Measurements from ENCODE around the gene VRK1. TPM values are rescaled to one million over a fixed set of nuclear protein-coding genes. Genes with fewer than 3 reads are reported as not detected.

VRK1 gene
- total RNA-seq, 1 donor from 2014 or later: 126 TPM

DNA sequence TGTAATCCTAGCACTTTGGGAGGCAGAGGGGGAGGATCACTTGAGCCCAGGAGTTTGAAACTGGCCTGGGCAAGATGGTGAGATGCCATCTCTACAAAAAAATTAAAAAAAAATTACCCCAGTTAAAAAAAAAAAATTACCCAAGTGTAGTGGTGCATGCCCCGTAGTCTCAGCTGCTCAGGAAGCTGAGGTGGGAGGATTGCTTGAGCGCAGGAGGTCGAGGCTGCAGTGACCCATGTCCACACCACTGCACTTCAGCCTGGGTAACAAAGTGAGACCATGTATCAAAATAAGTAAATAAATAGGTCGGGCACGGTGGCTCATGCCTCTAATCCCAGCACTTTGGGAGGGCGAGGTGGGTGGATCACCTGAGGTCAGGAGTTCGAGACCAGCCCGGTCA is 128.8 kb downstream of the VRK1 start:
- DNase-seq (ENCODE audit: low spot score): no peak
- H3K79me2 ChIP-seq (ENCODE audit: low read depth): no peaks in the 10 kb centered on the region
- H2AFZ ChIP-seq (replicated peaks): no peak overlapping the region
- Mint-ChIP-seq H3K4me1 (peaks cover 8% of the 10 kb centered on the region), H3K27ac (no peak overlapping the region), H3K4me3 (no peak overlapping the region), H3K36me3 (peaks cover 6% of the 10 kb centered on the region), H3K27me3 (ENCODE audit: insufficient read depth, low read depth) (peaks cover 2% of the 10 kb centered on the region), H3K9me3 (peaks cover 15% of the 10 kb centered on the region)
- TF ChIP-seq, protein P1, sequence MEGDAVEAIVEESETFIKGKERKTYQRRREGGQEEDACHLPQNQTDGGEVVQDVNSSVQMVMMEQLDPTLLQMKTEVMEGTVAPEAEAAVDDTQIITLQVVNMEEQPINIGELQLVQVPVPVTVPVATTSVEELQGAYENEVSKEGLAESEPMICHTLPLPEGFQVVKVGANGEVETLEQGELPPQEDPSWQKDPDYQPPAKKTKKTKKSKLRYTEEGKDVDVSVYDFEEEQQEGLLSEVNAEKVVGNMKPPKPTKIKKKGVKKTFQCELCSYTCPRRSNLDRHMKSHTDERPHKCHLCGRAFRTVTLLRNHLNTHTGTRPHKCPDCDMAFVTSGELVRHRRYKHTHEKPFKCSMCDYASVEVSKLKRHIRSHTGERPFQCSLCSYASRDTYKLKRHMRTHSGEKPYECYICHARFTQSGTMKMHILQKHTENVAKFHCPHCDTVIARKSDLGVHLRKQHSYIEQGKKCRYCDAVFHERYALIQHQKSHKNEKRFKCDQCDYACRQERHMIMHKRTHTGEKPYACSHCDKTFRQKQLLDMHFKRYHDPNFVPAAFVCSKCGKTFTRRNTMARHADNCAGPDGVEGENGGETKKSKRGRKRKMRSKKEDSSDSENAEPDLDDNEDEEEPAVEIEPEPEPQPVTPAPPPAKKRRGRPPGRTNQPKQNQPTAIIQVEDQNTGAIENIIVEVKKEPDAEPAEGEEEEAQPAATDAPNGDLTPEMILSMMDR (IDR thresholded peaks at IDR 0.05): no peak
- TF ChIP-seq EZH2phosphoT487 (IDR thresholded peaks at IDR 0.05) (no peak), EZH2 (IDR thresholded peaks at IDR 0.05) (no peak)
- H3K4me2 ChIP-seq: no peak overlapping the region
- no peaks in the 10 kb centered on the region for H4K20me1 ChIP-seq (ENCODE audit: low read depth)
- no peaks in the 10 kb centered on the region for H3K27me3 ChIP-seq
- H3K36me3 ChIP-seq: no peaks in the 10 kb centered on the region
- no peaks in the 10 kb centered on the region for H3K9me3 ChIP-seq (ENCODE audit: low read depth)
- no peak overlapping the region for H3K4me3 ChIP-seq
- H3F3A ChIP-seq (ENCODE audit: low read depth): no peaks in the 10 kb centered on the region
- H3K27ac ChIP-seq: no peak overlapping the region
- H3K9ac ChIP-seq: no peak overlapping the region
- H3K4me1 ChIP-seq: no peaks in the 10 kb centered on the region

DNA sequence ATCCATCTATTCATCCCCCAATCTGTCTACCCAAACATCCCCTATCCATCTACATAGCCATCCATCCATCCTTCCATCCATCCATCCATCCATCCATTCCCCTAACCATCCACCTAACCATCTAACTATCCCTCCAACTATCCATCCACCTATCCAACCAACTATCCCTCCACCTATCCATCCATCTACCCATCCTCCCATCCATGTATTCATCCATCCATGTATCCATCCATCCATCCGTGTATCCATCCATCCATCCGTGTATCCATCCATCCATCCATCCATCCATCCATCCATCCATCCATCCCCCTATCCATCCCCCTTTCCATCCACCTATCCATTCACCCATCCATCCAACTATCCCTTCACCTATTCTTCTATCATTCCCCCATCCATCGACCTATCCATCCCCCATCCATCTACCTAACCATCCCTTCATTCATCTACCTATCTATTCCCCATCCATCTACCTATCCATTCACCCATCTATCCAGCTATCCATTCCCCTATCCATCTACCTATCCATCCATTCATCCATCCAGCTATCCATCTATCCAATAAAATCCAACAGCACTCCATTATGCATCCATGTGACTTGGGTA is 131.7 kb downstream of the VRK1 start:
- peaks cover 12% of the 10 kb centered on the region for H3K4me1 Mint-ChIP-seq
- H3K27ac ChIP-seq: no peak overlapping the region

DNA sequence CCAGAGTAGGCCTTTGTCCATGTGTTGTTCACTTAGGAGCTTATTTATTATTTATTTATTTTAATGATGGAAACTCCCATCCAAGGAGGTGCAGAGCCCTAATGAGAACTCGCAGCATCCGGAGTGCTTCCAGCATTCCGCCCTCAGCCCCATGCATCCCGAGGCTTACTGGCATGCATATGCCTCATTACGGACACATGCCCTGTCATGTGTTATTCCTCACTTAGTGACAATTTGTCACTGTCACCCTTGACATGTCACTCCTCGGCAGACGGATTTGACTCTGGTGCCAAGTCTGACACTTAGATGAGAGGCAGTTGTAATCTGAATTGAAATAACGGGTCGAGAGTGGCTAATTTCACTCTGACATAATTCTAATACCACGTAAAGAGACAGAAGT is 132.8 kb downstream of the VRK1 start:
- Histone ChIP-seq H3K27me3 (no peaks in the 10 kb centered on the region), H3K4me2 (no peak overlapping the region), H4K20me1 (ENCODE audit: low read depth) (no peaks in the 10 kb centered on the region), H2AFZ (replicated peaks) (no peak overlapping the region), H3K9ac (no peak overlapping the region), H3K4me3 (no peak overlapping the region), H3K79me2 (ENCODE audit: low read depth) (no peaks in the 10 kb centered on the region), H3K27ac (no peak overlapping the region), H3K9me3 (ENCODE audit: low read depth) (no peaks in the 10 kb centered on the region), H3F3A (ENCODE audit: low read depth) (peaks cover 12% of the 10 kb centered on the region), H3K4me1 (peaks cover 10% of the 10 kb centered on the region), H3K36me3 (no peaks in the 10 kb centered on the region)
- peaks cover 2% of the 10 kb centered on the region for H3K27me3 Mint-ChIP-seq (ENCODE audit: insufficient read depth, low read depth)
- TF ChIP-seq, protein P1 (IDR thresholded peaks at IDR 0.05): no peak
- TF ChIP-seq EZH2 (IDR thresholded peaks at IDR 0.05): no peak
- no peak for TF ChIP-seq EZH2phosphoT487 (IDR thresholded peaks at IDR 0.05)
- DNase-seq (ENCODE audit: low spot score): no peak
- peaks cover 17% of the 10 kb centered on the region for H3K4me1 Mint-ChIP-seq
- H3K9me3 Mint-ChIP-seq: no peaks in the 10 kb centered on the region
- no peak overlapping the region for H3K27ac Mint-ChIP-seq
- no peaks in the 10 kb centered on the region for H3K36me3 Mint-ChIP-seq
- no peak overlapping the region for H3K4me3 Mint-ChIP-seq

More for the DNA sequence above, 131.7 kb downstream of the VRK1 start:
- no peak overlapping the region for H3K9ac ChIP-seq
- no peaks in the 10 kb centered on the region for H3K36me3 ChIP-seq
- no peak overlapping the region for H3K27ac Mint-ChIP-seq
- TF ChIP-seq EZH2phosphoT487 (IDR thresholded peaks at IDR 0.05) (no peak), EZH2 (IDR thresholded peaks at IDR 0.05) (no peak)
- TF ChIP-seq, protein P1 (IDR thresholded peaks at IDR 0.05): no peak
- no peaks in the 10 kb centered on the region for H3K9me3 ChIP-seq (ENCODE audit: low read depth)
- no peaks in the 10 kb centered on the region for H3K4me1 ChIP-seq
- no peaks in the 10 kb centered on the region for H3K79me2 ChIP-seq (ENCODE audit: low read depth)
- H3K36me3 Mint-ChIP-seq: no peaks in the 10 kb centered on the region
- H2AFZ ChIP-seq (replicated peaks): no peak overlapping the region
- H3K27me3 ChIP-seq: no peaks in the 10 kb centered on the region
- H3F3A ChIP-seq (ENCODE audit: low read depth): peaks cover 1% of the 10 kb centered on the region
- no peak overlapping the region for H3K4me3 ChIP-seq
- no peak for DNase-seq (ENCODE audit: low spot score)
- H4K20me1 ChIP-seq (ENCODE audit: low read depth): no peaks in the 10 kb centered on the region
- peaks cover 2% of the 10 kb centered on the region for H3K27me3 Mint-ChIP-seq (ENCODE audit: insufficient read depth, low read depth)
- no peaks in the 10 kb centered on the region for H3K9me3 Mint-ChIP-seq
- no peak overlapping the region for H3K4me2 ChIP-seq
- H3K4me3 Mint-ChIP-seq: no peak overlapping the region

Measured in neural progenitor cell (in vitro differentiated cells).